Measurements from ENCODE around the gene PLEKHB1.
"Not testable (repeated sequence)": the region's sequence is repeated elsewhere in the genome, so short reads cannot be mapped to it uniquely, and the experiment has no call there.

Gene PLEKHB1

GRCh38 chr11:73663604-73664495, 17.5 kb downstream of the PLEKHB1 start:
- Histone ChIP-seq H3K27ac (no peak overlapping the region), H3K4me3 (no peak overlapping the region)

DNA sequence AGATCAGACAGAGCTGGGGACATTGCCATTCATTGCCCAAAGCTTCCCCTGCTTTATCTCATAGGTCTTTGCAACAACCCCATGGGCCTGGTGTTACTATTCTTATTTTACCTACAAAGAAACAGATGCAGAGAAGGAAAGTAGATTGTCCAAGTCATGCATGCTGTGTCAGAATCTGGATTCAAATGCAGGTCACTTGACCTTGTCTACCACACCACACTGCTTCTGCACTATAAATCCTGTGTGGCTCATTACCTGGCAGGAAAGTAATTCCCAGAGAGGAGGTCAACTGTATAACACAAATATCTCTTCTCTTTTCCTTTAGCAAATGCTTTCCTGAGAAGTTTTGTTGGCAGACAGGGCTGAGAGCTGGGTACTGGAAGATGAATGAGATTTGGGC, 18.5 kb downstream of the PLEKHB1 start:
- H3K27ac ChIP-seq: no peak overlapping the region

DNA sequence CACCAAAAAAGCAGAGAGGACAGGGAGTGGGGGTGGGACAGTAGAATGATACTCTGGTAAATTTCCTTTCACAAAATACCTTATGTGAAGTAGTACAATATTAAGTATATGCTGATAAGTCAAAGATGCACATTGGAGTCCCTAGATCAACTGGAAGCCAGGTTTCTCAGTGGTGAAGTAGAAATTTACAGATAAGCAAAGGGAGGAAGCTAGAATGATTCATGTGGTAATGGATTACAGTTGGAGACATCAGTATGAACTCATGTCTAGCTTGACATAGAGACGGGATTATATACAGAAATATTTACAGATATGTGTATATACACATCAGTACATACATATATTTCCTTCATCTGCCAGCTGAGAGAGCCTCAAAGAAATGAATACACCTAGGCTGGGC, 21.5 kb downstream of the PLEKHB1 start:
- no peak overlapping the region for H3K27ac ChIP-seq

More for the DNA sequence above, 18.5 kb downstream of the PLEKHB1 start:
- H3K4me3 ChIP-seq: no peak overlapping the region

GRCh38 chr11:73670808-73671207, 24.4 kb downstream of the PLEKHB1 start:
- no peak overlapping the region for H3K27ac ChIP-seq
- H3K4me3 ChIP-seq: no peak overlapping the region

More for the DNA sequence above, 21.5 kb downstream of the PLEKHB1 start:
- no peak overlapping the region for H3K4me3 ChIP-seq

- H3K4me3 ChIP-seq: no peak overlapping the region
- H3K27ac ChIP-seq: no peak overlapping the region
These were observed 25.3 kb downstream of the PLEKHB1 start for GRCh38 chr11:73671701-73672100.

DNA sequence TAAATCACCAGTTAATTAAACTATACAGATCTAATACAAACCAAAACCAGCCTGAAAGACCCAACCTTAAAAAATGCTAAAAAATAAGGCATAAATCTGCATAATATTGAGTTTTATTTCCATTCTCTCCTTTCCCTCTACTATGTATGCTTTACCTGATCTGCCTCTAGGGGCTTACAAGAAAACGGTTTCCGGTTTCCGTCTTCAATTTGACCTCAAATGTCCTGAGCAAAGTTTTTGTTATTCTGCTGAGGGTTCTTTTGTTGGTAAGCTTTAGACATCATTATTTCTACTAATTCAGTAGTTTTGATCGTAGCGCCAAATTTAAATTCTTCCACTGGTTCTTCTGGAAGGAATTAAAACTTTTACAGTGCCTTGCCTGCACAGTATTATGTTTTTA, 30.2 kb downstream of the PLEKHB1 start:
- H3K27ac ChIP-seq, H3K4me3 ChIP-seq: not testable (repeated sequence)

- Histone ChIP-seq H3K27ac (no peak overlapping the region), H3K4me3 (no peak overlapping the region)
These were observed 34.3 kb downstream of the PLEKHB1 start for GRCh38 chr11:73680687-73681086.

DNA sequence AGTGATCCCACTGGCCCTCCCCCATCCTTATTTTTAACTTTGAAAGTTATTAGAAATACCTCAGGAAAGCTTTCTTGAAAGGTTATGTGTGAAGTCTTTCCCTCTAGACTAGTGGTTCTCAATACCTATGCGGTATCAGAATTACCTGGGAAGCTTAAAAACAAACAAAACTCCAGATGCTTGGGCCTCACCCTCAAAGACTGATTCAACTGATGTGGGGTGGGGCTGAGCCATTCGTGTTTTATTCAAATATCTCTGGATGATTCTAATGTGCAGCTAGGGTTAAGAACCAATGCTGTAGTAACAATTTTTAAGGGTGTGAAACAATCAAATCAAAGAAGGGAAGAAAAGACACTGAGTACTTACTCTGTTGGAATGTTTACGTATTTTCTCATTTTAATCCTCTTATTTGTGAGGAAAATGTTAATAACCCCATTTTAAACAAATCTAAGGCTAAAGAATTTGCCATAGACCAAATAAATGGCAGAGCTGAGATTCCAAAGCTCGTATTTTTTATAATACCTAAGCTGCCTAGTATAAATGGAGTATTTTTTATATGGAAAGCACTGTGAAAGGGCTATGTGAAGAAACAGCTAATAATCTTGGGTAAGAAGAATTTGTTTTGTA, 47.6 kb downstream of the PLEKHB1 start:
- H3K4me3 ChIP-seq: no peak overlapping the region
- no peak overlapping the region for H3K27ac ChIP-seq

GRCh38 chr11:73705053-73705452, 58.7 kb downstream of the PLEKHB1 start:
- Histone ChIP-seq H3K27ac (no peak overlapping the region), H3K4me3 (no peak overlapping the region)

- Histone ChIP-seq H3K27ac (no peak overlapping the region), H3K4me3 (no peak overlapping the region)
These were observed 64.6 kb downstream of the PLEKHB1 start for GRCh38 chr11:73710964-73711363.
